ENCODE results near the gene EPN1.

Gene EPN1

DNA sequence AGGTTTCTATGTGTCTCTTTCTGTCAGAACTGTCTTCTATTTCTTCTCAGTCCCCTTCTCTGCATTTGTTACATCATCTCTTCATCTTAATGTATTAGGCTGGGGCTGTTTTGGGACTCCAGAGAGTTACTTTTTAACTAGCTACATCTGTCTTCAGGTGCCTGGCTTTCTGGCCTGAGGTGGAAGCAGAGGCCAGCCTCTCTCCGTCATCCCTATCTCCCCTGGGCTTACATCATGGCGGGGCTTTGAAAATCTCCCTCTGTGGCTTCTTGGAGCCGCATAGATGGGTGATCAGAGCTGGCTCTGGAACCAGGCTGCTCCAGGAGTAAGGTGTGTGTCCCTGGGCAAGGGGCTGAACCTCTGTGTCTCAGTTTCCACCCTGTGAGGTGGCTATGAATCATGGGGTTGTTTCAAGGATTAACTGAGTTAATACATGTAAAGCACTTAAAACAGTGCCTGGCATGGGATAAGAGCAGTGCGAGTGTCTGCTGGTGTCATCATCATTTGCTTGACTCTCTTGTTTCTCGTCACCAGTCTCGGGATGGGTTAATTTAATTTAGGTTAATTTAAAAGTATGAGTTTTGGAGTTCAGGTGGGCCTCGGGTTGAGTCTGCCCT is 2.0 kb downstream of the EPN1 start:
- WGBS, 2 donors (ENCODE audit: extremely low coverage in 2 of 2, insufficient read length in 2 of 2, insufficient replicate concordance in 1 of 2) = no CpG with 5 or more reads among the region's 7 CpGs
- peaks cover 35 to 72% of the 10 kb centered on the region in 2 donors for H3K36me3 ChIP-seq (replicated peaks in 1 of 2; ENCODE audit: control insufficient read depth in 2 of 2, insufficient read depth in 2 of 2, low read length in 2 of 2)

DNA sequence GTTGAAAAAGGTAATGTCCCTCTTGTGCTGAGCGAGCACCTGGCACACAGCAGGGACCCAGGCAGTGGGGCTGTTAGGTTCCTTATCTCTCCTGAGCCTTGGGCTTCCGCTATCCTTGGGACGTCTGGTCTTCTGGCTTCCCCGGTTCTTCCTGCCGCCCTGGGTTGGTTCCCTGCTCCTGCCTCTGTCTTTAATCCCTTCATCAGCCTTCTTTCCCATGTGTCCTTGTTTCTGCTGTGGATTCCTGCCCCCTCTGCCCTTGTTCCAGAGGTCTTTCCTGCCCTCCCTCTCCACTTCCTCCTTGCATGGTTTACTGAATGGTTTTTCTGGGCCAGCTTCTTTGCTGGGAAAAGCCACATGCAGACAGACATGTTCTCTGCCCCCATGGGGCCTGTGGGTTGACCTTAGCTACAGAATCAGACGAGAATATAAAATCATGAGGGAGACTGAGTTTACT is 2.6 kb downstream of the EPN1 start:
- H4K8ac ChIP-seq (ENCODE audit: low read depth, low read length) = no peak overlapping the region
- no peak overlapping the region for H3K4ac ChIP-seq (ENCODE audit: low read length)
- H2BK15ac ChIP-seq (ENCODE audit: low read length) = no peak overlapping the region
- no peak overlapping the region for H3K4me2 ChIP-seq (ENCODE audit: insufficient read depth, low read length, poor library complexity, severe bottlenecking)
- H3K4me1 ChIP-seq (ENCODE audit: control insufficient read depth in 2 of 2, insufficient read depth in 1 of 2, low read depth in 1 of 2, low read length in 2 of 2) = peaks cover 3 to 23% of the 10 kb centered on the region in 2 donors
- H3K9ac ChIP-seq (ENCODE audit: low read depth, low read length, poor library complexity) = no peak overlapping the region
- H2BK120ac ChIP-seq (ENCODE audit: low read depth, low read length) = no peak overlapping the region
- H2AK5ac ChIP-seq (ENCODE audit: low read depth, low read length) = no peak overlapping the region
- no peak overlapping the region for H3K18ac ChIP-seq (ENCODE audit: low read length)
- no peak overlapping the region for H3K27ac ChIP-seq (replicated peaks; ENCODE audit: low read length)
- WGBS, 2 donors (ENCODE audit: extremely low coverage in 2 of 2, insufficient read length in 2 of 2, insufficient replicate concordance in 1 of 2) = no CpG with 5 or more reads among the region's 6 CpGs
- no peak overlapping the region for H2AFZ ChIP-seq (ENCODE audit: low read length)
- H3K79me1 ChIP-seq (ENCODE audit: low read depth, low read length) = peaks cover 20% of the 10 kb centered on the region
- no peak overlapping the region for H2BK12ac ChIP-seq (ENCODE audit: low read length)
- no peak overlapping the region for H3K23ac ChIP-seq (ENCODE audit: low read depth, low read length, poor library complexity)
- H3K9me3 ChIP-seq (replicated peaks in 1 of 2; ENCODE audit: control insufficient read depth in 2 of 2, insufficient read depth in 1 of 2, low read depth in 1 of 2, low read length in 2 of 2) = no peaks in the 10 kb centered on the region
- H3K27me3 ChIP-seq (ENCODE audit: control insufficient read depth in 3 of 3, insufficient read depth in 3 of 3, low read depth in 1 of 3, low read length in 3 of 3) = no peaks in the 10 kb centered on the region
- no peak overlapping the region for H3K14ac ChIP-seq (ENCODE audit: low read length)
- peak overlapping the region; percentile 3 for H2BK5ac ChIP-seq (ENCODE audit: low read length)
- H3K4me3 ChIP-seq (ENCODE audit: low read length in 2 of 2) = no peak overlapping the region
- DNase-seq (ENCODE audit: low spot score) = no peak
- H4K91ac ChIP-seq (ENCODE audit: low read depth, low read length, poor library complexity) = no peak overlapping the region
- H3K36me3 ChIP-seq (replicated peaks in 1 of 2; ENCODE audit: control insufficient read depth in 2 of 2, insufficient read depth in 2 of 2, low read length in 2 of 2) = peaks cover 33 to 70% of the 10 kb centered on the region in 2 donors

More for the DNA sequence above, 2.0 kb downstream of the EPN1 start:
- H3K14ac ChIP-seq (ENCODE audit: low read length) = no peak overlapping the region
- no peak overlapping the region for H2AFZ ChIP-seq (ENCODE audit: low read length)
- H3K4ac ChIP-seq (ENCODE audit: low read length) = no peak overlapping the region
- H3K27ac ChIP-seq (replicated peaks; ENCODE audit: low read length) = no peak overlapping the region
- H4K8ac ChIP-seq (ENCODE audit: low read depth, low read length) = no peak overlapping the region
- no peak overlapping the region for H4K91ac ChIP-seq (ENCODE audit: low read depth, low read length, poor library complexity)
- no peak overlapping the region for H3K18ac ChIP-seq (ENCODE audit: low read length)
- no peaks in the 10 kb centered on the region for H3K27me3 ChIP-seq (ENCODE audit: control insufficient read depth in 3 of 3, insufficient read depth in 3 of 3, low read depth in 1 of 3, low read length in 3 of 3)
- H3K9me3 ChIP-seq (replicated peaks in 1 of 2; ENCODE audit: control insufficient read depth in 2 of 2, insufficient read depth in 1 of 2, low read depth in 1 of 2, low read length in 2 of 2) = no peaks in the 10 kb centered on the region
- H2BK5ac ChIP-seq (ENCODE audit: low read length) = no peak overlapping the region
- H3K4me1 ChIP-seq (ENCODE audit: control insufficient read depth in 2 of 2, insufficient read depth in 1 of 2, low read depth in 1 of 2, low read length in 2 of 2) = peaks cover 3 to 23% of the 10 kb centered on the region in 2 donors
- peak overlapping the region in 1 of 2 donors; percentile 92 for H3K4me3 ChIP-seq (ENCODE audit: low read length in 2 of 2)
- H2BK15ac ChIP-seq (ENCODE audit: low read length) = no peak overlapping the region
- no peak overlapping the region for H2AK5ac ChIP-seq (ENCODE audit: low read depth, low read length)
- H3K4me2 ChIP-seq (ENCODE audit: insufficient read depth, low read length, poor library complexity, severe bottlenecking) = no peak overlapping the region
- no peak overlapping the region for H2BK120ac ChIP-seq (ENCODE audit: low read depth, low read length)
- DNase-seq (ENCODE audit: low spot score) = no peak
- H2BK12ac ChIP-seq (ENCODE audit: low read length) = no peak overlapping the region
- peaks cover 17% of the 10 kb centered on the region for H3K79me1 ChIP-seq (ENCODE audit: low read depth, low read length)
- H3K9ac ChIP-seq (ENCODE audit: low read depth, low read length, poor library complexity) = no peak overlapping the region
- no peak overlapping the region for H3K23ac ChIP-seq (ENCODE audit: low read depth, low read length, poor library complexity)

GRCh38 chr19:55678121-55678671 is 3.2 kb downstream of the EPN1 start:
- no peak overlapping the region for H2BK12ac ChIP-seq (ENCODE audit: low read length)
- DNase-seq (ENCODE audit: low spot score) = no peak
- H3K4me2 ChIP-seq (ENCODE audit: insufficient read depth, low read length, poor library complexity, severe bottlenecking) = no peak overlapping the region
- peaks cover 20% of the 10 kb centered on the region for H3K79me1 ChIP-seq (ENCODE audit: low read depth, low read length)
- H3K27ac ChIP-seq (replicated peaks; ENCODE audit: low read length) = no peak overlapping the region
- H2AFZ ChIP-seq (ENCODE audit: low read length) = no peak overlapping the region
- no peak overlapping the region for H3K18ac ChIP-seq (ENCODE audit: low read length)
- no peak overlapping the region for H4K91ac ChIP-seq (ENCODE audit: low read depth, low read length, poor library complexity)
- no peak overlapping the region for H3K4ac ChIP-seq (ENCODE audit: low read length)
- no peak overlapping the region for H2BK120ac ChIP-seq (ENCODE audit: low read depth, low read length)
- WGBS, 2 donors (ENCODE audit: extremely low coverage in 2 of 2, insufficient read length in 2 of 2, insufficient replicate concordance in 1 of 2) = no CpG with 5 or more reads among the region's 21 CpGs
- no peak overlapping the region for H2BK5ac ChIP-seq (ENCODE audit: low read length)
- peak overlapping the region; percentile 45 for H2AK5ac ChIP-seq (ENCODE audit: low read depth, low read length)
- H3K4me1 ChIP-seq (ENCODE audit: control insufficient read depth in 2 of 2, insufficient read depth in 1 of 2, low read depth in 1 of 2, low read length in 2 of 2) = peaks cover 3 to 22% of the 10 kb centered on the region in 2 donors
- H4K8ac ChIP-seq (ENCODE audit: low read depth, low read length) = no peak overlapping the region
- peaks cover 33 to 68% of the 10 kb centered on the region in 2 donors for H3K36me3 ChIP-seq (replicated peaks in 1 of 2; ENCODE audit: control insufficient read depth in 2 of 2, insufficient read depth in 2 of 2, low read length in 2 of 2)
- no peaks in the 10 kb centered on the region for H3K27me3 ChIP-seq (ENCODE audit: control insufficient read depth in 3 of 3, insufficient read depth in 3 of 3, low read depth in 1 of 3, low read length in 3 of 3)
- no peaks in the 10 kb centered on the region for H3K9me3 ChIP-seq (replicated peaks in 1 of 2; ENCODE audit: control insufficient read depth in 2 of 2, insufficient read depth in 1 of 2, low read depth in 1 of 2, low read length in 2 of 2)
- H3K4me3 ChIP-seq (ENCODE audit: low read length in 2 of 2) = no peak overlapping the region
- peak overlapping the region; percentile 30 for H3K9ac ChIP-seq (ENCODE audit: low read depth, low read length, poor library complexity)
- no peak overlapping the region for H3K23ac ChIP-seq (ENCODE audit: low read depth, low read length, poor library complexity)
- H3K14ac ChIP-seq (ENCODE audit: low read length) = no peak overlapping the region
- H2BK15ac ChIP-seq (ENCODE audit: low read length) = no peak overlapping the region

DNA sequence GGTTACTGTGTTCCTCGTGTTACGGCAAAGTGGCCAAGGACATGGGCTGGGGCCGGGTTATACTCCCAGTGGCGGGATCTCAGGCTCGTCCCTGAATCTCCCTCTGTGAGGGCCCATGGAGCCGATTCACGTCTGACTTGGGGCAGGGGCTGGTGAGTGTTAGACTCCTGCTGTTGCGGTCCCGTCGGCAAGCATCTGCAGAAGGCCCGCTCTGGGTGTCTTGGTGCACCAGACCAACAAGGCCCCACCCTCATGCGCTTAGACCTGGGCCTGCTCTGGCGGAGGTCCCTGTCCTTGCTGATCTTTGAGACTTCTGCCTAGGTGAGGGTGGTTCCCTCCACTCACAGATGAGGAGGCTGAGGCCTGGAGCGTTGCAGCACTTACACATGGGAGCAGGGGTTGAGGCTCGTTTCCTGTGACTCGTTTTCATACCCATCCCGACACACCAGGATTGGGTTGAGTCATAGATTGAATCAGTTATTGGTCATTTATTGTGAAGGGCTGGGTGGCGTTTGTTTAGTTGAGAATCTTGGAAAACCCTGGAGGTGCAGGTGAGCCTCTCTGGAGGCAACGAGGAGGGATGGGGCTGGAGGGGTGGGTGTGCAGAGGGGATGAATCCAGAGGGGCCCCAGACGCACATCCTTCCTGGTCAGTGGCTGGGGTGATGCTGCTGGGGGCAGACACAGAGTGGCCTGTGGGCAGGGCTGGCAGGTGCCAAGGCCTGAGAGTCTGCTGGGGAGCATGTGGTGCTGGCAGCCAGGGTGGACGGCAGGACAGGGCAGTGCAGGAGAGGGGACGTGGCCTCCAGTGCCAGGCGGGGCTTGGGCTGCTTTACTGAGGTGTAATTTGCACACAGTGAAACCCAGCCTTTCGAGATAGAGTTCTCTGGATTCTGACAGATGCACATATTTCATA is 4.6 kb downstream of the EPN1 start:
- peak overlapping the region; percentile 50 for H3K23ac ChIP-seq (ENCODE audit: low read depth, low read length, poor library complexity)
- H3K4ac ChIP-seq (ENCODE audit: low read length) = no peak overlapping the region
- peak overlapping the region; percentile 31 for H4K8ac ChIP-seq (ENCODE audit: low read depth, low read length)
- H4K91ac ChIP-seq (ENCODE audit: low read depth, low read length, poor library complexity) = no peak overlapping the region
- peaks cover 33 to 72% of the 10 kb centered on the region in 2 donors for H3K36me3 ChIP-seq (replicated peaks in 1 of 2; ENCODE audit: control insufficient read depth in 2 of 2, insufficient read depth in 2 of 2, low read length in 2 of 2)
- no peak for DNase-seq (ENCODE audit: low spot score)
- no peak overlapping the region for H2AK5ac ChIP-seq (ENCODE audit: low read depth, low read length)
- H3K27ac ChIP-seq (replicated peaks; ENCODE audit: low read length) = no peak overlapping the region
- H3K79me1 ChIP-seq (ENCODE audit: low read depth, low read length) = peaks cover 20% of the 10 kb centered on the region
- H2BK15ac ChIP-seq (ENCODE audit: low read length) = no peak overlapping the region
- no CpG with 5 or more reads among the region's 24 CpGs for WGBS, 2 donors (ENCODE audit: extremely low coverage in 2 of 2, insufficient read length in 2 of 2, insufficient replicate concordance in 1 of 2)
- no peaks in the 10 kb centered on the region for H3K9me3 ChIP-seq (replicated peaks in 1 of 2; ENCODE audit: control insufficient read depth in 2 of 2, insufficient read depth in 1 of 2, low read depth in 1 of 2, low read length in 2 of 2)
- H2BK120ac ChIP-seq (ENCODE audit: low read depth, low read length) = no peak overlapping the region
- H3K27me3 ChIP-seq (ENCODE audit: control insufficient read depth in 3 of 3, insufficient read depth in 3 of 3, low read depth in 1 of 3, low read length in 3 of 3) = no peaks in the 10 kb centered on the region
- no peak overlapping the region for H2BK12ac ChIP-seq (ENCODE audit: low read length)
- peaks cover 3 to 12% of the 10 kb centered on the region in 2 donors for H3K4me1 ChIP-seq (ENCODE audit: control insufficient read depth in 2 of 2, insufficient read depth in 1 of 2, low read depth in 1 of 2, low read length in 2 of 2)
- H2BK5ac ChIP-seq (ENCODE audit: low read length) = no peak overlapping the region
- no peak overlapping the region for H3K18ac ChIP-seq (ENCODE audit: low read length)
- H2AFZ ChIP-seq (ENCODE audit: low read length) = no peak overlapping the region
- no peak overlapping the region for H3K4me3 ChIP-seq (ENCODE audit: low read length in 2 of 2)
- H3K9ac ChIP-seq (ENCODE audit: low read depth, low read length, poor library complexity) = peak overlapping the region; percentile 3
- no peak overlapping the region for H3K4me2 ChIP-seq (ENCODE audit: insufficient read depth, low read length, poor library complexity, severe bottlenecking)
- peak overlapping the region; percentile 58 for H3K14ac ChIP-seq (ENCODE audit: low read length)

All from neuronal stem cell (in vitro differentiated cells).